Mesothelial cell of epicardium (in vitro differentiated cells): ENCODE results near the gene KCNQ2. TPM values are rescaled to one million over a fixed set of nuclear protein-coding genes. Genes with fewer than 3 reads are reported as not detected.
A peak's percentile ranks its signal among the peaks of the same experiment; 100 is the strongest.

Experiments used
- DNase-seq, 2 experiments: peaks; one replicate each; pipeline ENCODE4 v3.0.0; 2021; ENCODE audit warnings: low spot score in 2 of 2; ENCODE audit not compliant: unreplicated experiment in 2 of 2
- H3K27ac Mint-ChIP-seq: 2 replicates; pipeline ENCODE4 v1.8.0; 2021; ENCODE audit warnings: mixed read lengths
- H3K27me3 Mint-ChIP-seq: 2 replicates; pipeline ENCODE4 v1.8.0; 2021; ENCODE audit warnings: low read depth, mixed read lengths
- H3K36me3 Mint-ChIP-seq: 2 replicates; pipeline ENCODE4 v1.8.0; 2021; ENCODE audit warnings: mixed read lengths
- H3K4me1 Mint-ChIP-seq: 2 replicates; pipeline ENCODE4 v1.8.0; 2021; ENCODE audit warnings: mixed read lengths
- H3K4me3 Mint-ChIP-seq: 2 replicates; pipeline ENCODE4 v1.8.0; 2021; ENCODE audit warnings: mild to moderate bottlenecking, moderate library complexity, mixed read lengths
- H3K9me3 Mint-ChIP-seq: 2 replicates; pipeline ENCODE4 v1.8.0; 2021; ENCODE audit warnings: mixed read lengths
- CTCF ChIP-seq: fragments of 200-600 bp; sonication (generic); IDR thresholded peaks from one replicate; pipeline ENCODE4 v1.5.0; 2021; ENCODE audit warnings: antibody characterized with exemption; ENCODE audit not compliant: unreplicated experiment
- total RNA-seq: library from RNA; stranded (reverse); gene quantifications from 3 replicates; pipeline ENCODE4 v1.2.1, GENCODE V29; 2021

Gene KCNQ2
- total RNA-seq, 1 donor from 2014 or later, result 11.8 TPM

GRCh38 chr20:63439866-63440265 lies 32.6 kb downstream of the KCNQ2 start:
- Mint-ChIP-seq H3K4me3 (no peak overlapping the region), H3K9me3 (peaks cover 5% of the 10 kb centered on the region), H3K27ac (no peak overlapping the region), H3K36me3 (no peaks in the 10 kb centered on the region), H3K4me1 (peaks cover 4% of the 10 kb centered on the region), H3K27me3 (peaks cover 1% of the 10 kb centered on the region)
- no peak for TF ChIP-seq CTCF
- DNase-seq, result no peak

GRCh38 chr20:63438121-63438520 lies 34.3 kb downstream of the KCNQ2 start:
- Mint-ChIP-seq H3K27ac (no peak overlapping the region), H3K36me3 (no peaks in the 10 kb centered on the region), H3K4me1 (peaks cover 7% of the 10 kb centered on the region), H3K27me3 (peaks cover 1% of the 10 kb centered on the region), H3K4me3 (no peak overlapping the region), H3K9me3 (peaks cover 3% of the 10 kb centered on the region)
- TF ChIP-seq CTCF, result no peak
- DNase-seq, result no peak

- Mint-ChIP-seq H3K4me1 (peaks cover 3% of the 10 kb centered on the region), H3K36me3 (no peaks in the 10 kb centered on the region), H3K27me3 (no peaks in the 10 kb centered on the region), H3K9me3 (no peaks in the 10 kb centered on the region), H3K4me3 (no peak overlapping the region), H3K27ac (no peak overlapping the region)
- no peak for TF ChIP-seq CTCF
- no peak for DNase-seq
Measured at GRCh38 chr20:63435552-63435951, 36.9 kb downstream of the KCNQ2 start.

GRCh38 chr20:63434599-63435378 lies 37.7 kb downstream of the KCNQ2 start:
- no peaks in the 10 kb centered on the region for H3K9me3 Mint-ChIP-seq
- H3K4me3 Mint-ChIP-seq, result no peak overlapping the region
- H3K27ac Mint-ChIP-seq, result peak overlapping the region; percentile 16
- H3K36me3 Mint-ChIP-seq, result no peaks in the 10 kb centered on the region
- H3K27me3 Mint-ChIP-seq, result no peaks in the 10 kb centered on the region
- peaks cover 3% of the 10 kb centered on the region for H3K4me1 Mint-ChIP-seq
- peak in 1 of 2 experiments; percentile 72 for DNase-seq
- TF ChIP-seq CTCF, result peak; percentile 98

- TF ChIP-seq CTCF, result no peak
- Mint-ChIP-seq H3K4me1 (peaks cover 3% of the 10 kb centered on the region), H3K27ac (no peak overlapping the region), H3K27me3 (no peaks in the 10 kb centered on the region), H3K4me3 (no peak overlapping the region), H3K9me3 (no peaks in the 10 kb centered on the region), H3K36me3 (no peaks in the 10 kb centered on the region)
- DNase-seq, result no peak
Measured at GRCh38 chr20:63433756-63434531, 38.5 kb downstream of the KCNQ2 start.
